IMR-90 (cell line): ENCODE results near the gene TGDS. TPM values are rescaled to one million over a fixed set of nuclear protein-coding genes. Genes with fewer than 3 reads are reported as not detected.

Experiments
- ATAC-seq: fragments of 200-7000 bp; cut with Tn5 transposase; 2 replicates; pipeline ENCODE4 v1.9.1; 2020; ENCODE audit warnings: low read depth, mild to moderate bottlenecking, moderate library complexity
- BruUV-seq: library from RNA; stranded (reverse); fragments of 400-500 nt; replicated peaks from 2 replicates; lab custom pipeline; 2021; lab: Mats Ljungman, UMichigan
- CTCF ChIA-PET: fragments of 300-600 bp; formaldehyde crosslinking; extraction: SDS; loops from one replicate; lab custom pipeline; 2021; ENCODE audit warnings: antibody characterized with exemption; lab: Yijun Ruan, JAX
- POLR2A ChIA-PET: fragments of 300-600 bp; sonication (Branson Sonifier 250); formaldehyde crosslinking; loops from one replicate; lab custom pipeline; 2022; ENCODE audit warnings: antibody characterized with exemption; ENCODE audit not compliant: unreplicated experiment; lab: Charles Lee
- DNase-seq: peaks from one replicate; pipeline ENCODE4 v3.0.0; 2013
- H2AFZ ChIP-seq: replicated peaks from 2 replicates; pipeline ENCODE3; 2013; ENCODE audit warnings: low read length, mild to moderate bottlenecking; ENCODE audit not compliant: poor library complexity
- H2AK5ac ChIP-seq: 2 replicates; pipeline ENCODE4 v1.6.1; 2013; ENCODE audit warnings: low read depth, low read length, inconsistent platforms
- H2AK9ac ChIP-seq: replicated peaks from 2 replicates; pipeline ENCODE3; 2013; ENCODE audit warnings: mild to moderate bottlenecking, low read depth, low read length, moderate library complexity; ENCODE audit not compliant: poor library complexity
- H2BK120ac ChIP-seq: 2 replicates; pipeline ENCODE4 v1.6.1; 2013; ENCODE audit warnings: low read depth, low read length, inconsistent platforms
- H2BK15ac ChIP-seq: 3 replicates; pipeline ENCODE4 v1.6.1; 2013; ENCODE audit warnings: low read depth, low read length, inconsistent platforms
- H2BK20ac ChIP-seq: 2 replicates; pipeline ENCODE4 v1.6.1; 2013; ENCODE audit warnings: low read depth, mild to moderate bottlenecking, inconsistent platforms, low read length, moderate library complexity
- H2BK5ac ChIP-seq: 2 replicates; pipeline ENCODE4 v1.6.1; 2013; ENCODE audit warnings: mild to moderate bottlenecking, low read depth, low read length, inconsistent platforms; ENCODE audit not compliant: poor library complexity, severe bottlenecking
- H3K14ac ChIP-seq: replicated peaks from 2 replicates; pipeline ENCODE4 v1.6.1; 2013; ENCODE audit warnings: low read depth, low read length, inconsistent platforms
- H3K18ac ChIP-seq: 2 replicates; pipeline ENCODE4 v1.6.1; 2013; ENCODE audit warnings: low read depth, low read length, control low read depth
- H3K23ac ChIP-seq: 2 replicates; pipeline ENCODE4 v1.6.1; 2013; ENCODE audit warnings: low read depth, low read length, inconsistent platforms
- H3K27ac ChIP-seq: 2 replicates; pipeline ENCODE4 v1.5.1; 2013; ENCODE audit warnings: mild to moderate bottlenecking, control low read depth, low read length; ENCODE audit not compliant: insufficient read depth
- H3K27me3 ChIP-seq: 2 replicates; pipeline ENCODE4 v1.6.1; 2013; ENCODE audit warnings: low read length; ENCODE audit not compliant: control insufficient read depth, insufficient read depth
- H3K36me3 ChIP-seq: 2 replicates; pipeline ENCODE4 v1.6.1; 2013; ENCODE audit warnings: low read length, mixed read lengths; ENCODE audit not compliant: control insufficient read depth, insufficient read depth
- H3K4ac ChIP-seq: 2 replicates; pipeline ENCODE4 v1.6.1; 2013; ENCODE audit warnings: low read depth, low read length, inconsistent platforms
- H3K4me1 ChIP-seq: 2 replicates; pipeline ENCODE4 v1.6.1; 2013; ENCODE audit warnings: low read length, mixed read lengths; ENCODE audit not compliant: control insufficient read depth, insufficient read depth
- H3K4me2 ChIP-seq: 2 replicates; pipeline ENCODE4 v1.6.1; 2013; ENCODE audit warnings: low read depth, mild to moderate bottlenecking, control low read depth, low read length, moderate library complexity
- H3K4me3 ChIP-seq: 2 replicates; pipeline ENCODE4 v1.5.1; 2013; ENCODE audit warnings: low read depth, mild to moderate bottlenecking, control low read depth, low read length, moderate library complexity; ENCODE audit not compliant: insufficient read depth
- H3K56ac ChIP-seq: 2 replicates; pipeline ENCODE4 v1.6.1; 2013; ENCODE audit warnings: low read length, inconsistent platforms; ENCODE audit not compliant: insufficient read depth; ENCODE audit errors: extremely low read depth
- H3K79me1 ChIP-seq, 2 experiments: 2 replicates each; pipeline ENCODE4 v1.6.1; 2013; ENCODE audit warnings: low read length in 2 of 2, inconsistent platforms in 1 of 2, low read depth in 1 of 2
- H3K9ac ChIP-seq: 2 replicates; pipeline ENCODE4 v1.6.1; 2013; ENCODE audit warnings: low read depth, low read length, control low read depth
- H3K9me1 ChIP-seq: 2 replicates; pipeline ENCODE4 v1.6.1; 2013; ENCODE audit warnings: low read length, inconsistent platforms; ENCODE audit not compliant: insufficient read depth
- H3K9me3 ChIP-seq: 2 replicates; pipeline ENCODE4 v1.6.1; 2013; ENCODE audit warnings: low read length; ENCODE audit not compliant: control insufficient read depth, insufficient read depth
- H4K20me1 ChIP-seq: 2 replicates; pipeline ENCODE4 v1.6.1; 2013; ENCODE audit warnings: low read length, inconsistent platforms; ENCODE audit not compliant: insufficient read depth
- H4K5ac ChIP-seq: 2 replicates; pipeline ENCODE4 v1.6.1; 2013; ENCODE audit warnings: mild to moderate bottlenecking, low read depth, low read length, control low read depth
- H4K8ac ChIP-seq, 2 experiments: 2 replicates each; pipeline ENCODE4 v1.6.1; 2013; ENCODE audit warnings: low read depth in 2 of 2, low read length in 2 of 2, control low read depth in 1 of 2, inconsistent platforms in 1 of 2
- H4K91ac ChIP-seq: 2 replicates; pipeline ENCODE4 v1.6.1; 2013; ENCODE audit warnings: low read depth, low read length, inconsistent platforms; ENCODE audit not compliant: insufficient read depth
- BHLHE40 ChIP-seq: fragments of 150-350 bp; IDR thresholded peaks from 2 replicates; pipeline ENCODE4 v1.6.1; 2016; ENCODE audit warnings: mild to moderate bottlenecking, low read depth, low read length
- CHD1 ChIP-seq: IDR thresholded peaks from 2 replicates; pipeline ENCODE4 v1.6.1; 2012; ENCODE audit warnings: low read depth, low read length, improper control_type of control experiment
- FOS ChIP-seq: fragments of 150-350 bp; IDR thresholded peaks from 2 replicates; pipeline ENCODE4 v1.6.1; 2016; ENCODE audit warnings: low read depth, low read length
- RAD21 ChIP-seq: IDR thresholded peaks from 2 replicates; pipeline ENCODE4 v1.6.1; 2012; ENCODE audit warnings: low read length, improper control_type of control experiment
- WGBS, 2 experiments: methylation state at CpG; one replicate each; pipeline versions ENCODE4 v1.1.5 to v1.1.7; 2013; ENCODE audit warnings: missing lambda C conversion rate in 2 of 2; ENCODE audit not compliant: insufficient read length in 1 of 2; ENCODE audit errors: extremely low coverage in 2 of 2; 5-methylcytosine and 5-hydroxymethylcytosine counted together
- dilution Hi-C: fragments of 300-500 bp; cut with HindIII; formaldehyde crosslinking; loops from one replicate; pipeline ENCODE4 v1.14.3; 2018; ENCODE audit warnings: low sequenced_read_pairs; ENCODE audit not compliant: unreplicated experiment
- in situ Hi-C: fragments of 300-500 bp; cut with MboI; formaldehyde crosslinking; loops from 3 replicates; pipeline ENCODE4 v1.14.3; 2019; ENCODE audit warnings: low sequenced_read_pairs, inconsistent platforms, mixed read lengths
- intact Hi-C: fragments of 100-400 bp; cut with micrococcal nuclease; formaldehyde crosslinking; loops from 2 replicates; pipeline ENCODE4 v1.10.0; 2022
- polyA plus RNA-seq, 3 experiments: library from polyadenylated mRNA; depleted of rRNA; stranded (reverse); fragments of >200 nt; gene quantifications; 2 replicates each; pipeline ENCODE4 v1.2.3, GENCODE V29; 2012; ENCODE audit warnings: low replicate concordance in 1 of 3
- total RNA-seq: library from RNA; depleted of rRNA; stranded (reverse); fragments of >200 nt; gene quantifications from 2 replicates; pipeline ENCODE4 v1.2.3, GENCODE V29; 2012
- TF ChIP-seq, protein P1 (sequence below): fragments of 150-350 bp; IDR thresholded peaks from 2 replicates; pipeline ENCODE4 v1.6.1; 2017; ENCODE audit warnings: mild to moderate bottlenecking, antibody characterized with exemption, low read length, low read depth

Gene TGDS
- total and polyA plus RNA-seq, 2 of the 4 experiments (the other 2 are of a cell fraction), result 9.6 to 15.6 TPM

DNA sequence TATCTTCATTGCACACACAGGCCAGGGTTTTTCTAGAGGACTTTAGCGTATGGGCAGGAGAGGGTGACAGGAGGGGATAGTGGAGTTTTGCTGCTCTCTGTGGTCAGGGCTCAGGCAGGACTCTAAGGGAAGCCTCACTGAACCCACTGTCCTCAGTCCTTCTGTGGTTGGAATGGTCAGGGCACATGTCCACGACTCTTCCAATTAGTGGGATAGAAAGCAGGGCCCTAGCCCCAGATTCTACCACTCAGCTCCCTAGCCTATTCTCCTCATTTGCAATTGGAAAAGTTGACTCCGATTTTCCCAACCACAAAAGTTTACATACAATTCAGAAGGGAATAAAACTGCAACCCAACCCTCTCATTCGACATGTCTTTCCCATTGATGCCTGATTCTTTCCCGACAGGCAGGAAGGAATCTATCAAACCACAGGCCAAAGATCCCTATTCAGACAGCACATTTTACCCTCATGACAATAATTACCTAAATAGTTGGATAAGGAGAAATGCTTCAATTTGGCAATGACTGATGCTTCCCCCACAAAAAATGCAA is 38.2 kb downstream of the TGDS start:
- Histone ChIP-seq H4K91ac (no peak overlapping the region), H3K27me3 (no peaks in the 10 kb centered on the region), H3K56ac (no peak overlapping the region), H2AK5ac (no peak overlapping the region), H2BK20ac (no peak overlapping the region), H2AFZ (no peak overlapping the region), H2BK120ac (no peak overlapping the region), H4K8ac (no peak overlapping the region), H3K23ac (no peak overlapping the region), H2BK15ac (no peak overlapping the region), H3K4me3 (no peak overlapping the region), H2AK9ac (no peak overlapping the region), H3K4me2 (no peak overlapping the region), H3K18ac (no peak overlapping the region), H3K9me1 (no peaks in the 10 kb centered on the region), H3K36me3 (0 out of 2 replicates have a peak, but pooled peaks cover under 1% of the 10 kb centered on the region), H3K4me1 (no peaks in the 10 kb centered on the region), H3K4ac (no peak overlapping the region), H3K9ac (no peak overlapping the region), H2BK5ac (no peak overlapping the region), H4K5ac (no peak overlapping the region), H3K14ac (no peak overlapping the region), H3K9me3 (no peaks in the 10 kb centered on the region), H4K20me1 (no peaks in the 10 kb centered on the region), H3K79me1 (no peaks in the 10 kb centered on the region), H3K27ac (no peak overlapping the region)
- DNase-seq (no peak), ATAC-seq (no peak)
- TF ChIP-seq FOS (no peak), RAD21 (no peak), CHD1 (no peak), BHLHE40 (no peak)
- TF ChIP-seq, protein P1, sequence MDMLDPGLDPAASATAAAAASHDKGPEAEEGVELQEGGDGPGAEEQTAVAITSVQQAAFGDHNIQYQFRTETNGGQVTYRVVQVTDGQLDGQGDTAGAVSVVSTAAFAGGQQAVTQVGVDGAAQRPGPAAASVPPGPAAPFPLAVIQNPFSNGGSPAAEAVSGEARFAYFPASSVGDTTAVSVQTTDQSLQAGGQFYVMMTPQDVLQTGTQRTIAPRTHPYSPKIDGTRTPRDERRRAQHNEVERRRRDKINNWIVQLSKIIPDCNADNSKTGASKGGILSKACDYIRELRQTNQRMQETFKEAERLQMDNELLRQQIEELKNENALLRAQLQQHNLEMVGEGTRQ, result no peak
- BruUV-seq, result no TSS peak
- dilution Hi-C loops (no loop called here), intact Hi-C loops (no loop called here), in situ Hi-C loops (no loop called here)
- ChIA-PET POLR2A (no interaction called here), CTCF (no interaction called here)
- WGBS, 2 experiments, result no CpG with 5 or more reads among the region's 5 CpGs
